Endothelial cell of umbilical vein (primary cell): ENCODE results near the gene SLC6A19. TPM values are rescaled to one million over a fixed set of nuclear protein-coding genes. Genes with fewer than 3 reads are reported as not detected.

Experiments
- BruUV-seq: library from RNA; stranded (reverse); fragments of 400-500 nt; replicated peaks from 2 replicates; lab custom pipeline; 2021; lab: Mats Ljungman, UMichigan
- CTCF ChIA-PET: fragments of 300-600, 350-600 bp; sonication (Branson Sonifier 250); formaldehyde crosslinking; loops from one replicate; lab custom pipeline; 2021; ENCODE audit warnings: antibody characterized with exemption, inconsistent platforms; lab: Charles Lee
- POLR2A ChIA-PET: fragments of 300-600, 350-600 bp; sonication (Branson Sonifier 250); formaldehyde crosslinking; loops from one replicate; lab custom pipeline; 2021; ENCODE audit warnings: antibody characterized with exemption, inconsistent platforms; lab: Charles Lee
- DNase-seq: peaks from one replicate; pipeline ENCODE4 v3.0.0-alpha.2; 2011; ENCODE audit warnings: low read depth, low spot score
- FAIRE-seq: peaks from 2 replicates; lab custom pipeline; 2011; peaks lifted over from hg19 to GRCh38; lab: Jason Lieb, UNC
- H2AFZ ChIP-seq: 2 replicates; pipeline ENCODE4 v1.6.0; 2012; ENCODE audit warnings: low read depth, low read length, control low read depth, inconsistent platforms
- H3K27ac ChIP-seq: 2 replicates; pipeline ENCODE4 v1.5.1; 2011; ENCODE audit warnings: low read depth, mild to moderate bottlenecking, control low read depth, low read length, moderate library complexity; ENCODE audit not compliant: insufficient read depth
- H3K27me3 ChIP-seq, 2 experiments: 2 replicates each; pipeline versions ENCODE4 v1.6.0 to v1.6.1; 2011; ENCODE audit warnings: low read length in 2 of 2, mixed read lengths in 1 of 2; ENCODE audit not compliant: control insufficient read depth in 2 of 2, insufficient read depth in 2 of 2
- H3K36me3 ChIP-seq, 2 experiments: 2 replicates in 1 of 2; 3 replicates in 1 of 2; pipeline ENCODE4 v1.5.1; 2011; ENCODE audit warnings: low read length in 2 of 2, mild to moderate bottlenecking in 1 of 2, moderate library complexity in 1 of 2; ENCODE audit not compliant: control insufficient read depth in 2 of 2, insufficient read depth in 2 of 2; ENCODE audit errors: extremely low read depth in 1 of 2
- H3K4me1 ChIP-seq: 3 replicates; pipeline ENCODE4 v1.5.1; 2011; ENCODE audit warnings: mild to moderate bottlenecking, low read length; ENCODE audit not compliant: control insufficient read depth, insufficient read depth; ENCODE audit errors: extremely low read depth
- H3K4me2 ChIP-seq: 2 replicates; pipeline ENCODE4 v1.6.1; 2011; ENCODE audit warnings: low read length, control low read depth, mixed read lengths; ENCODE audit not compliant: insufficient read depth
- H3K4me3 ChIP-seq, 3 experiments: fragments of 200-600 bp in 1 of 3; sonication (generic), shearing (Covaris generic) in 1 of 3; replicated peaks in 1 of 3; 2 replicates each; pipeline ENCODE4 v1.5.1; 2011 to 2016; ENCODE audit warnings: control low read depth in 3 of 3, low read length in 3 of 3, mild to moderate bottlenecking in 2 of 3, inconsistent platforms in 1 of 3, low read depth in 1 of 3, moderate library complexity in 1 of 3; ENCODE audit not compliant: insufficient read depth in 1 of 3
- H3K79me2 ChIP-seq: 2 replicates; pipeline ENCODE4 v1.6.0; 2012; ENCODE audit warnings: low read length, inconsistent platforms; ENCODE audit not compliant: control insufficient read depth, insufficient read depth
- H3K9ac ChIP-seq: replicated peaks from 2 replicates; pipeline ENCODE3; 2011; ENCODE audit warnings: low read length, control low read depth; ENCODE audit not compliant: insufficient read depth; ENCODE audit errors: extremely low read depth
- H3K9me1 ChIP-seq: replicated peaks from 3 replicates; pipeline ENCODE4 v1.6.0; 2011; ENCODE audit warnings: mild to moderate bottlenecking, low read length; ENCODE audit not compliant: control insufficient read depth, insufficient read depth; ENCODE audit errors: extremely low read depth
- H3K9me3 ChIP-seq: replicated peaks from 2 replicates; pipeline ENCODE4 v1.5.1; 2012; ENCODE audit warnings: low read length, inconsistent platforms; ENCODE audit not compliant: control insufficient read depth, insufficient read depth
- H4K20me1 ChIP-seq: replicated peaks from 2 replicates; pipeline ENCODE3; 2011; ENCODE audit warnings: mild to moderate bottlenecking, low read length; ENCODE audit not compliant: control insufficient read depth, insufficient read depth; ENCODE audit errors: extremely low read depth
- CTCF ChIP-seq, 2 donors: IDR thresholded peaks; 1 replicate in 1 of 2; 2 replicates in 1 of 2; pipeline ENCODE4 v1.5.1; 2011; ENCODE audit warnings: low read length in 2 of 2, mild to moderate bottlenecking in 2 of 2, moderate library complexity in 2 of 2, control low read depth in 1 of 2, inconsistent platforms in 1 of 2, low read depth in 1 of 2; ENCODE audit not compliant: insufficient read depth in 1 of 2; ENCODE audit errors: extremely low read depth in 1 of 2
- EZH2 ChIP-seq: IDR thresholded peaks from 2 replicates; pipeline ENCODE4 v1.6.1; 2012; ENCODE audit warnings: borderline replicate concordance, low read depth, mild to moderate bottlenecking, moderate library complexity, low read length, inconsistent platforms; ENCODE audit not compliant: severe bottlenecking
- FOS ChIP-seq: IDR thresholded peaks from 2 replicates; pipeline ENCODE4 v1.6.1; 2011; ENCODE audit warnings: mild to moderate bottlenecking, low read length, moderate library complexity, borderline replicate concordance; ENCODE audit not compliant: insufficient read depth
- GATA2 ChIP-seq: IDR thresholded peaks from 2 replicates; pipeline ENCODE4 v1.7.0; 2011; ENCODE audit warnings: low read depth, mild to moderate bottlenecking, moderate library complexity, mixed read lengths, low read length; ENCODE audit not compliant: insufficient read length, insufficient read depth
- JUN ChIP-seq: IDR thresholded peaks from 2 replicates; pipeline ENCODE4 v1.6.1; 2011; ENCODE audit warnings: borderline replicate concordance, low read depth; ENCODE audit not compliant: insufficient read length, insufficient read depth
- MAX ChIP-seq: IDR thresholded peaks from 2 replicates; pipeline ENCODE4 v1.6.1; 2011; ENCODE audit not compliant: insufficient read depth, insufficient read length
- MYC ChIP-seq: IDR thresholded peaks from one replicate; pipeline ENCODE4 v1.6.1; 2011; ENCODE audit warnings: mild to moderate bottlenecking, low read depth, low read length
- POLR2A ChIP-seq: IDR thresholded peaks from 2 replicates; pipeline ENCODE4 v1.6.1; 2012; ENCODE audit warnings: low read depth, mild to moderate bottlenecking, control low read depth, low read length
- POLR2AphosphoS5 ChIP-seq: IDR thresholded peaks from 2 replicates; pipeline ENCODE4 v1.6.1; 2012; ENCODE audit warnings: low read depth, mild to moderate bottlenecking, control low read depth, low read length, moderate library complexity; ENCODE audit not compliant: insufficient read depth
- dilution Hi-C: fragments of 300-500 bp; cut with MboI; formaldehyde crosslinking; loops from one replicate; pipeline ENCODE4 v1.15.0; 2019; ENCODE audit warnings: low sequenced_read_pairs; ENCODE audit not compliant: extremely low pct_ligation_motif_present
- intact Hi-C: fragments of 100-400 bp; cut with micrococcal nuclease; formaldehyde crosslinking; loops from one replicate; pipeline ENCODE4 v1.10.0; 2022
- polyA plus RNA-seq, 4 experiments: library from polyadenylated mRNA; depleted of rRNA in 3 of 4; stranded (reverse) in 3 of 4; unstranded in 1 of 4; fragments of >200 nt; gene quantifications; 2 replicates each; pipeline versions ENCODE4 v1.2.1 to v1.2.3, GENCODE V29; 2011 to 2012; ENCODE audit warnings: missing spikeins in 1 of 4
- total RNA-seq: library from RNA; stranded (reverse); gene quantifications from 2 replicates; pipeline ENCODE4 v1.2.3, GENCODE V29; 2021

The SLC6A19 gene
- total and polyA plus RNA-seq, 2 donors (not counting 3 experiments of a cell fraction or from before 2014, with no cell fraction given): not detected

DNA sequence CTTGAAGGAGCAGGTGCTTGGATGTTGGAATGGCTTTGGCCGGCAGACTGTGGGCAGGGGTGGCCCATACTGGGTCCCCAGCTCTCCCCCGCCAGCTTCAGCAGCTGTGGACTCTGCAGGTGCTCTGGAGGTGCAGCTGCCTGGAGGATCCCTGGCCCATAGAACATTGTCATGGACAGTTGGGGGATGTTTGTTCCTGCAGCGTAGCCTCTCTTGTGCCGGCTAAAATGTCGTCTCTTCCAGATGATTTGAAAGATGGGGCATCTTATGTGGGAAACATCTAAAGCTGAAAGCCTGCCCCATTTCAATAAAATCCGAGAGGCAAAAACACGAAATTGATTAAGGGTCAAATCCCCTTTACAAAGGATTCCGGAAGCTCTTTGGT is 13.5 kb upstream of the SLC6A19 start:
- DNase-seq (no peak), FAIRE-seq (no peak)
- Histone ChIP-seq H3K4me1 (no peaks in the 10 kb centered on the region), H3K36me3 (no peaks in the 10 kb centered on the region), H3K27me3 (no peaks in the 10 kb centered on the region), H3K4me3 (no peak overlapping the region), H2AFZ (no peak overlapping the region), H3K4me2 (no peak overlapping the region), H3K9me1 (no peaks in the 10 kb centered on the region), H3K79me2 (no peaks in the 10 kb centered on the region), H4K20me1 (no peaks in the 10 kb centered on the region), H3K9ac (no peak overlapping the region), H3K9me3 (no peaks in the 10 kb centered on the region), H3K27ac (no peak overlapping the region)
- intact Hi-C loops (no loop called here), dilution Hi-C loops (no loop called here)
- ChIA-PET CTCF (no interaction called here), POLR2A (no interaction called here)
- no peak for TF ChIP-seq POLR2AphosphoS5
- TF ChIP-seq GATA2: no peak
- TF ChIP-seq MYC: no peak
- no peak for TF ChIP-seq EZH2
- TF ChIP-seq MAX: no peak
- TF ChIP-seq POLR2A: no peak
- no peak for TF ChIP-seq JUN
- no peak for TF ChIP-seq CTCF (IDR thresholded peaks at IDR 0.05; ENCODE audit: extremely low read depth in 1 of 2, insufficient read depth in 1 of 2, low read depth in 1 of 2, low read length in 2 of 2)
- TF ChIP-seq FOS: no peak
- no TSS peak for BruUV-seq
